Ectodermal cell (in vitro differentiated cells): ENCODE data around the gene NKX2-4. TPM values are rescaled to one million over a fixed set of nuclear protein-coding genes. Genes with fewer than 3 reads are reported as not detected.
"Not testable (repeated sequence)": the region's sequence is repeated elsewhere in the genome, so short reads cannot be mapped to it uniquely, and the experiment has no call there.

Source experiments
- H3K27ac ChIP-seq: 2 replicates; pipeline ENCODE4 v1.7.0; 2013; ENCODE audit warnings: mild to moderate bottlenecking, low read depth, low read length; ENCODE audit not compliant: insufficient read depth, poor library complexity, severe bottlenecking
- H3K27me3 ChIP-seq: 2 replicates; pipeline ENCODE4 v1.7.0; 2013; ENCODE audit warnings: mild to moderate bottlenecking, low read length; ENCODE audit not compliant: insufficient read depth, control insufficient read depth, poor library complexity, severe bottlenecking
- H3K36me3 ChIP-seq: one replicate; pipeline ENCODE4 v1.7.0; 2013; ENCODE audit warnings: low read length; ENCODE audit not compliant: control insufficient read depth, insufficient read depth
- H3K4me1 ChIP-seq: one replicate; pipeline ENCODE4 v1.7.0; 2013; ENCODE audit warnings: low read length; ENCODE audit not compliant: control insufficient read depth, insufficient read depth
- H3K4me3 ChIP-seq: 2 replicates; pipeline ENCODE4 v1.7.0; 2013; ENCODE audit warnings: low read depth, low read length, control low read depth; ENCODE audit not compliant: insufficient read depth
- H3K9me3 ChIP-seq: 2 replicates; pipeline ENCODE4 v1.7.0; 2013; ENCODE audit warnings: mild to moderate bottlenecking, low read length, moderate library complexity; ENCODE audit not compliant: control insufficient read depth
- WGBS, 2 experiments: methylation state at CpG; one replicate each; pipeline ENCODE4 v1.1.7; 2013; ENCODE audit warnings: missing lambda C conversion rate in 2 of 2; 5-methylcytosine and 5-hydroxymethylcytosine counted together
- polyA plus RNA-seq, 4 experiments: library from polyadenylated mRNA; stranded (reverse); fragments of 50-300 nt; gene quantifications; one replicate each; pipeline ENCODE4 v1.2.3, GENCODE V29; 2013

NKX2-4 gene
- polyA plus RNA-seq (2013, experiment 1 of 4) = not detected
- not detected for polyA plus RNA-seq (2013, experiment 2 of 4)
- polyA plus RNA-seq (2013, experiment 3 of 4) = not detected
- not detected for polyA plus RNA-seq (2013, experiment 4 of 4)

DNA sequence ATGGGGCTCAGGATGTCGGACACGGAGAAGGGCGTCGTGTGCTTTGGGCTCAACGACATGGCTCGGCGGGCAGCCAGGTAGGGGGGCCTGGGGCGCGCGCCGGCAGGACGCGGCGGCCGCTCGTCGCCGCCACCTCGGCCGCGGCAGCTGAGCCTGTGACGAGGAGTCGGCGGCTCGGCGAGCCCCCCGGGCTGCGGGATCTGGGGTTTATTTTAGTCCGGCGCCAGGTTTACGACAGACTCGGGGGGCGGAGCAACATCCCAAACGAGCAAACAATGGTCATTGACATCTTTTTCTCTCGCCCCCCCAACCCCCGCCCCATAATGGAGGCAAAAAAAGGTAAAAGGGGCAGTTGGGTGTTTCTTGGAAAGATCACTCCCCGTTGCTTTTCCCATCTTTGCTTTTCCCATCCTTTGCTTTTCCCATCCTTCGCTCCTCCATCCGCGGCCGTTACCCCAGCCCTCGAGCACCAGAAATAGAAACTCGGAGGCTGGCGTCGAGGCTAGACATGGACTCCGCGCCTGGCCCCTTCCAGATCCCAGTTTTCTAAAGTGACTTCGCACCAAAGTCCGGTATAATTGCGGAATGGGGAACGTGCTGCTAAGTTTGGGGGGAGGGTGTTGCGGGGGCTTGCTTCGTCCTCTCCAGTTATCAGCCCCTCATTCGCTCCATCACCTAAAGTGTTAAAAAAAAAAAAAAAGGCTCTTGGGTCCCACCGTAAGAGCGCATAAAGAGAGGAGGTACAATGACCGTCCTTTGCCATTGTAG, at the start of gene NKX2-4:
TSS of gene NKX2-4 (minus strand) at position 186 of the 768 bp plus-strand sequence. CDS start at position 59, 127 bp downstream.
- Histone ChIP-seq H3K4me3 (no peak within 1 kb of the TSS), H3K27me3 (peaks cover 100% of the 10 kb centered on the region), H3K36me3 (no peaks in the 10 kb centered on the region), H3K27ac (no peak within 1 kb of the TSS), H3K9me3 (no peaks in the 10 kb centered on the region), H3K4me1 (no peaks in the 10 kb centered on the region)
- WGBS, 2 experiments = 2 to 3% methylated on average over 52 to 57 of the region's 57 CpGs

DNA sequence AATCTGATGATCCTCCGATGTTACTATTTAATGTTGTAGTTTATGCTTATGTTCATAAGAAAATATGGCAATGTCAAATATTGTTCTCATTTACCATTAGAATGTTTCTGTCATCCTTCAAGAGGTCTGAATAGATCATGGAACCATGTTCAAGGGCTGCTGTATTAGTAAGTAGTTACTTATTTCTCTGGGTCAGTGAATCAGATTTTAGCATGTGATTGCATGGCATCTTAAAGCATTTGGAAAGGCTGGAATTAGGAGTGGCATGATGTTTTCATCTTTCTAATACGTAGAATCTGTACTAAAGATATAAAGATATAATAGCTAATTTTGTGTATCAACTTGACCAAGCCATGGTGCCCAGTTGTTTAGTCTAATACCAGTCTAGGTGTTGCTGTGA, 40.5 kb upstream of the NKX2-4 start:
- Histone ChIP-seq H3K4me3 (no peak overlapping the region), H3K4me1 (no peaks in the 10 kb centered on the region), H3K36me3 (no peaks in the 10 kb centered on the region), H3K27me3 (no peaks in the 10 kb centered on the region), H3K27ac (no peak overlapping the region), H3K9me3 (no peaks in the 10 kb centered on the region)
- 100% methylated on average over 1 to 2 of the region's 2 CpGs for WGBS, 2 experiments

GRCh38 chr20:21437248-21437647, 39.9 kb upstream of the NKX2-4 start:
- H3K9me3 ChIP-seq = no peaks in the 10 kb centered on the region
- 86% methylated on average over 1 of the region's 1 CpG; no CpG with 5 or more reads in 1 of the 2 experiments for WGBS, 2 experiments
- H3K4me1 ChIP-seq = no peaks in the 10 kb centered on the region
- H3K36me3 ChIP-seq = no peaks in the 10 kb centered on the region
- no peaks in the 10 kb centered on the region for H3K27me3 ChIP-seq
- no peak overlapping the region for H3K4me3 ChIP-seq
- no peak overlapping the region for H3K27ac ChIP-seq

GRCh38 chr20:21436205-21436604, 38.9 kb upstream of the NKX2-4 start:
- Histone ChIP-seq H3K4me3 (no peak overlapping the region), H3K4me1 (no peaks in the 10 kb centered on the region), H3K36me3 (no peaks in the 10 kb centered on the region), H3K27ac (no peak overlapping the region), H3K27me3 (no peaks in the 10 kb centered on the region), H3K9me3 (no peaks in the 10 kb centered on the region)
- 89% methylated on average over 2 to 4 of the region's 4 CpGs for WGBS, 2 experiments

DNA sequence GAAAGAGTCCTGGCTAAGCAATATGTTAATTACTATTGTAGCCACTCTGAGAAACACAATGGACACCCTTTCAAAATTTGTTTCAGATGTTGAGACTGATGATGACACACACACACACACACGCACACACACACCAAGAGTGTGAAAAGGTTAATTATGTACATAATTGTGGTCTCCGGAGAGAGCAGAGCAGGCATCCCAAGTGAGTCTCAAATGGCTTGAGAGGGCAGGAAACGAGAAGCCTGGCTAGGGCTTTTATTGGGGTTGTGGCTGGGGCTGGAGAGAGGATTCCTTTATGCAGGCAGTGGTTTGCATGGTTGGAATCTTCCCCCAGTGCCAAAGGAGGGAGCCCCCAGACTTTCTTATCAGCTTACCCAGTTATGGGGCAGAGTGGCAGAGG, 38.2 kb upstream of the NKX2-4 start:
- no peaks in the 10 kb centered on the region for H3K4me1 ChIP-seq
- no peak overlapping the region for H3K27ac ChIP-seq
- H3K9me3 ChIP-seq = no peaks in the 10 kb centered on the region
- 58 to 65% methylated on average over 3 of the region's 3 CpGs for WGBS, 2 experiments
- H3K36me3 ChIP-seq = no peaks in the 10 kb centered on the region
- no peaks in the 10 kb centered on the region for H3K27me3 ChIP-seq
- no peak overlapping the region for H3K4me3 ChIP-seq

GRCh38 chr20:21433329-21433890, 36.1 kb upstream of the NKX2-4 start:
- H3K27me3 ChIP-seq = no peaks in the 10 kb centered on the region
- H3K4me3 ChIP-seq = no peak overlapping the region
- no peaks in the 10 kb centered on the region for H3K9me3 ChIP-seq
- H3K4me1 ChIP-seq = no peaks in the 10 kb centered on the region
- no peak overlapping the region for H3K27ac ChIP-seq
- 91 to 97% methylated on average over 2 of the region's 2 CpGs for WGBS, 2 experiments
- no peaks in the 10 kb centered on the region for H3K36me3 ChIP-seq

DNA sequence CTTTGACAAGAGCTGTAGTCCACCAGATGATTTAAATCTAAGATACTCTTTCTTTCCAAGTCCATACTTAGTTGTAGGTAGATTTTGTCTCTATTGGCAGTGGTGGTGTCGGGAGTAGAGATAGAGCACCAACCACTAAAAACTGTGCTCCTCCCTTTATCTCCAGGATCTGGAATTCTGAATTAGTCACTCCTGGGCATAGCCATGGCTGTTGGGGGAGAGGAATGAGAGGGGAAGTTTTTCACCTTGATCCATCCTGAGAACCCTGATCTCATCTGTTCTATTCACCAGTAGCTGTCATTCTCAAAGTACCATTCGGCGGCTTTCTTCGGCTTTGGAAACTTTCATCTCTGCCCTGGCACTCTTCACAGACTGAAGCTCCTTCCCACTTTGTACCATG, 35.6 kb upstream of the NKX2-4 start:
- WGBS, 2 experiments = 94 to 95% methylated on average over 3 to 4 of the region's 4 CpGs
- H3K27ac ChIP-seq = no peak overlapping the region
- no peaks in the 10 kb centered on the region for H3K36me3 ChIP-seq

DNA sequence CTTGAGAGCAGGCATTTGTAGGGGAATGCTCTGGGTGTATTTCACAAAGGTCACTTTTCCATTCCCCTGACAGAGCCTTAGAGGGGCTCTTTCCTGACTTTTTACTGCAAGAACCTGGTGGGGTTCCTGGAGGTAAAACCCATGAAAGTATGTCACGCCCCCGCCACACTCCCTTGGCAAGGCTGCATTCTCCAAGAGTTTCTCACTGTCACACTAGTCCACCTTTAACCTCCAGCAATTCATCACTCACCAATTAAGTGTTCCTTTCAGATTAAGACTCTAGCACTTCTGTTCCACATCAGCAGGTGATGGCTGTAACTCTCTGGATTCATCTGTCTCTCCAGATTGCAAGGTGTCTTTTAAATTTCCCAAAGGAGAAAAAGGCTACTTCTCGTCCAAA, 32.7 kb upstream of the NKX2-4 start:
- 87 to 90% methylated on average over 2 to 3 of the region's 3 CpGs for WGBS, 2 experiments
- H3K36me3 ChIP-seq = no peaks in the 10 kb centered on the region
- H3K9me3 ChIP-seq = no peaks in the 10 kb centered on the region
- no peak overlapping the region for H3K4me3 ChIP-seq
- no peaks in the 10 kb centered on the region for H3K4me1 ChIP-seq
- no peaks in the 10 kb centered on the region for H3K27me3 ChIP-seq
- no peak overlapping the region for H3K27ac ChIP-seq

More for the DNA sequence above, 35.6 kb upstream of the NKX2-4 start:
- Histone ChIP-seq H3K9me3 (no peaks in the 10 kb centered on the region), H3K4me3 (no peak overlapping the region), H3K27me3 (no peaks in the 10 kb centered on the region), H3K4me1 (no peaks in the 10 kb centered on the region)

- H3K9me3 ChIP-seq = no peaks in the 10 kb centered on the region
- no peak overlapping the region for H3K4me3 ChIP-seq
- no peaks in the 10 kb centered on the region for H3K27me3 ChIP-seq
- 63 to 81% methylated on average over 3 to 4 of the region's 4 CpGs for WGBS, 2 experiments
- no peaks in the 10 kb centered on the region for H3K36me3 ChIP-seq
- H3K27ac ChIP-seq = no peak overlapping the region
- no peaks in the 10 kb centered on the region for H3K4me1 ChIP-seq
Measured at GRCh38 chr20:21424846-21425245, 27.5 kb upstream of the NKX2-4 start.

DNA sequence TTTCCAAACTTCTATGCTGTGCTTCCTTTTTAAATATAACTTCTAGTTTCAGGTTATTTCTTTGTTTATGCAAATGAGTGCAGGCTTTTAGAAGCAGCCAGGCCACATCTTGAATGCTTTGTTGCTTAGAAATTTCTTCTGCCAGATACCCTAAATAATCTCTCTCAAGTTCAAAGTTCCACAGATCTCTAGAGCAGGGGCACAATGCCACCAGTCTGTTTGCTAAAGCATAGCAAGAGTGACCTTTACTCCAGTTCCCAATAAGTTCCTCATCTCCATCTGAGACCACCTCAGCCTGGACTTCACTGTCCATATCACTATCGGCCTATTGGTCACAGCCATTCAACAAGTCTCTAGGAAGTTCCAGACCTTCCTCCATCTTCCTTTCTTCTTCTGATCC, 26.4 kb upstream of the NKX2-4 start:
- H3K36me3 ChIP-seq, H3K9me3 ChIP-seq, H3K4me3 ChIP-seq, H3K27ac ChIP-seq, H3K27me3 ChIP-seq, H3K4me1 ChIP-seq: not testable (repeated sequence)
- WGBS, 2 experiments = 85 to 95% methylated on average over 1 of the region's 1 CpG
